Activated CD4-positive, alpha-beta T cell treated with anti-CD3 and anti-CD28 coated beads for 24 hours (primary cell): ENCODE measurements around the gene TMEM240.
"Not testable (repeated sequence)": the region's sequence is repeated elsewhere in the genome, so short reads cannot be mapped to it uniquely, and the experiment has no call there.

Experiments
- DNase-seq, 2 donors: peaks; one replicate each; pipeline ENCODE4 v3.0.0-alpha.2; 2020; ENCODE audit warnings: low read depth in 2 of 2

The TMEM240 gene

GRCh38 chr1:1524750-1525383, 15.6 kb downstream of the TMEM240 start:
- DNase-seq, result not testable (repeated sequence)

- DNase-seq, result not testable (repeated sequence)
These were observed 16.8 kb downstream of the TMEM240 start for GRCh38 chr1:1523651-1524050.

GRCh38 chr1:1523226-1523625, 17.2 kb downstream of the TMEM240 start:
- DNase-seq, result not testable (repeated sequence)

GRCh38 chr1:1522536-1522935, 17.9 kb downstream of the TMEM240 start:
- DNase-seq, result not testable (repeated sequence)

GRCh38 chr1:1521331-1521730, 19.1 kb downstream of the TMEM240 start:
- no peak for DNase-seq

GRCh38 chr1:1519805-1520505, 20.5 kb downstream of the TMEM240 start:
- not testable (repeated sequence) for DNase-seq

GRCh38 chr1:1518621-1519007, 21.8 kb downstream of the TMEM240 start:
- DNase-seq, result not testable (repeated sequence)

GRCh38 chr1:1517973-1518620, 22.3 kb downstream of the TMEM240 start:
- DNase-seq, result no peak

DNA sequence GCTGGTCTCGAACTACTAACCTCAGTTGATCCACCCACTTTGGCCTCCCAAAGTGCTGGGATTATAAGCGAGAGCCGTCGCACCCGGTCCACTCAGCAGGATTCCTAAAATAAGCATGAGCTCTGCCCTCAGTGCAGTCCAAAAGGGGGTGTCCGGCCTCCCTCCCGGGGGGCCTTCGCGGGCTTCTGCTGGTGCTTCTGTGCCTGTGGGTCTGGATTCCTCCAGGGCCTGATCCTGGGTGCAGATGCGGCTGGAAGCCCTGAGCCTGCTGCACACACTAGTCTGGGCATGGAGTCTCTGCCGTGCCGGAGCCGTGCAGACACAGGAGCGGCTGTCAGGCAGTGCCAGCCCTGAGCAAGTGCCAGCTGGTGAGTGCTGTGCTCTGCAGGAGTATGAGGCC, 23.5 kb downstream of the TMEM240 start:
- DNase-seq, result not testable (repeated sequence)

DNA sequence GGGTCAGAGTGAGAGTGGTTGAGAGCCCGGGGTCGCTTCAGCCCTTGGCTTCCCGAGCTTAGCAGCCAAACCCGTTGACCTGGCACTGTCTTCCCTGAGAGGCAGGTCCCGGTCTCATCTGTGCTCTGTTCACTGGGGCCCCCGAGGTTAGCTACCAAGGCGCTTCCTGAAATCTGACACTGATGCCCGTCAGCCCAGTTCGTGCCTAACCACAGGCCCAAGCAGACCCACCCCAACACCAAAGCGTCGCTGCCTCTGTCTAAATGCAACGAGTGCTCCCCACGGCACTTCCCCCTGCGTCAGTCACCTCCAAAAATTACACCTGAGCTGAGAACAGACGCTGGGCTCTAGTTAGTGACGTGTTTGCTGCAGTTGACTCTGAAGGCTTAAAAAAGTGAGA, 26.0 kb downstream of the TMEM240 start:
- DNase-seq, result not testable (repeated sequence)

DNA sequence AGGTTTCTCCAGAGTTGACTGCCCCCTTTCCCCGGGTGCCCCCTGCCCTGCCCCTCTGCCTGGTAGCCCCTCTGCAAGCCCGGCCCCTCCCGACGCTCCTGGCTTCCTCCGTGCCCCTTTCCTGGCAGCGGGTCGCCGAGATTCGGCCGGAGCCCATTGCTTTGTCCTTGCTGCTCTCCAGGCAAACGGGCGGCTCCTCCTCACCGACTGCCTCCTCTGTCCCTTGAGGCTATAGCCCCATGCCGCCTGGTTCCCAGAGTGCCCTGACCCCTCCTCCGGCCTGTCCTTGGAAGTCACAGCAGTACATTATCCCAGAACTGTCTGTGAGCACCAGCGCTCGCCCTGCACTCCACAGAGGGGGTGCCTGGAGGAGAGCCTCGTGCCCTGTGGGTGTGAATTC, 26.7 kb downstream of the TMEM240 start:
- not testable (repeated sequence) for DNase-seq

- not testable (repeated sequence) for DNase-seq
These were observed 28.0 kb downstream of the TMEM240 start for GRCh38 chr1:1512425-1512824.

DNA sequence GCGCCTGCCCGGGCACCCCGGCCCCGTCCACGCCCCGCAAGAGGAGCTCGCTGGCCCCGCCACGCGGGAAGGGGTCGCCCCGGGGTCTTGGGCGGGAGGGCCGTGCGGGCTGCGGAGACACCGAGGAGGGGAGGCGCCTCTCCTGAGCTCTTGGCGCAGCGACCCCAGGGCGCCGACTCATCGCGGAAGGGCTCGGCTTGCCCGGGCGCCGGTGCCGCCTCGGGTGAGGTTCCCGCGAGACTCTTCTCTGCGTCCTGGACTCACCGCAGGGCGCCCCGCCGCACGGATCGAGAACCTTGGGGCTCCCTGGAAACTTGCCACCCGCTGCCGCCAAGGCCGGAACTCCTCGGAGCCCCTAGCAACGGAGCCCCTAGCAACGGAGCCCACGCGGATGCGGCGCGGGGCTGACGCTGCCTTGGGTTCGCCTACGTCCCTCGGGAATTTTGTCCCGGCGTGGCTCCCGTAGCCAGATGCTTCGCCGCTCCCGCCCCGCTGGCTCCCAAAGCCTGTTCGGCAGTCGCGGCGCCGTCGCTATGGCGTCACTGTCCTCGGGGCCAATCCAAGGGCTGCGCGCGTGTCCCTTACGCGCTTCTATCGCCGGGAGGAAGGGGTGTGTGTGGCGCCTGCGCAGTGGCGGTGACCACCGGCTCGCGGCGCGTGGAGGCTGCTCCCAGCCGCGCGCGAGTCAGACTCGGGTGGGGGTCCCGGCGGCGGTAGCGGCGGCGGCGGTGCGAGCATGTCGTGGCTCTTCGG, 28.7 kb downstream of the TMEM240 start, which contains the start of gene ATAD3A:
Gene ATAD3A, plus strand, starts transcription at position 630 of the 753 bp plus-strand sequence. Its CDS starts 107 bp downstream, at position 737.
- peak; percentile 90 to 96 for DNase-seq

DNA sequence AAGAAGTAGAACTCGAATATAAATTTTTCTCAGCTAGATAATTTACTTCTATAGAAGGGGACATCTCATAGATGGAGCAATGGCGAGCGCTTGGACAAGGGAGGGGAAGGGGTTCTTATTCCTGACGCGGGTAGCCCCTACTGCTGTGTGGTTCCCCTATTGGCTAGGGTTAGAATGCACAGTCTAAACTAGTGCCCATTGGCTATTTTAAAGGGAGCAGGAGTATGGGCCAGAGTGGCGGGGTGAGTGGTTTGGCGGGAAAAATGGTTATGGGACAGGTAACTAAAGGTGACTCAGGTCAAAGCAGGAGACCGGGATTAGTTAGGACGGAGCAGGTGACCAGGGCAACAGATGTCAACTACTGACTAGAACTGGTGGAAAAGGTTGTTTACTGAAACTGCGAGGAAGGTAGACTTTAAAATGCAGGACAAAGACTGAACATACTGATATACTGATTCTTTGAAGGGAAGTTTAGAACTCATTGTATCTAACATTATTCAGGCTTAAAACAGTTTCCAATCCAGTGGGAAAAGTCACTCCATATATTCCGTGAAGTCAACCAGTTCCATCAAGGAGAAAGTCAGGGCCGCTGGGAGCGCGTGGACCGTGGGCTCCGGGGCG, 29.4 kb downstream of the TMEM240 start:
- no peak for DNase-seq

GRCh38 chr1:1509465-1509850, 31.0 kb downstream of the TMEM240 start:
- not testable (repeated sequence) for DNase-seq

GRCh38 chr1:1508775-1509464, 31.5 kb downstream of the TMEM240 start:
- DNase-seq, result not testable (repeated sequence)

DNA sequence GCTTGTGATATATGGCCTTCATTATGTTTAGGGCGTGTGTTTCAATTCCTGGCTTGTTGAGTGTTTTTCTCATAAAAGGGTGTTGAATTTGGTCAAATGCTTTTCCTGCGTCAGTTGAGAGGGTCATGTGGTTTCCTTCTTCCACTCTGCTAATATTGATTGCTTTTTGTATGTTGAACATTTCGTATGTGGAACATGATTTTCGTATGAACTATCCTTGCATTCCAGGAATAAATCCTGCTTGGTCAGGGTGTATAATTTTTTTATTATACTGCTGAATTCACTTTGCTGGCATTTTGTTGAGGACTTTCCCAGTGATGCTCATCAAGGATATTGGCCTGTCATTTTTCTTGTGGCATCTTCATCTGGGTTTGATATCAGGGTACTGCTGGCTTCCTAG, 33.1 kb downstream of the TMEM240 start:
- no peak for DNase-seq

GRCh38 chr1:1505801-1506200, 34.6 kb downstream of the TMEM240 start:
- DNase-seq, result not testable (repeated sequence)

- not testable (repeated sequence) for DNase-seq
These were observed 35.0 kb downstream of the TMEM240 start for GRCh38 chr1:1505366-1505798.

DNA sequence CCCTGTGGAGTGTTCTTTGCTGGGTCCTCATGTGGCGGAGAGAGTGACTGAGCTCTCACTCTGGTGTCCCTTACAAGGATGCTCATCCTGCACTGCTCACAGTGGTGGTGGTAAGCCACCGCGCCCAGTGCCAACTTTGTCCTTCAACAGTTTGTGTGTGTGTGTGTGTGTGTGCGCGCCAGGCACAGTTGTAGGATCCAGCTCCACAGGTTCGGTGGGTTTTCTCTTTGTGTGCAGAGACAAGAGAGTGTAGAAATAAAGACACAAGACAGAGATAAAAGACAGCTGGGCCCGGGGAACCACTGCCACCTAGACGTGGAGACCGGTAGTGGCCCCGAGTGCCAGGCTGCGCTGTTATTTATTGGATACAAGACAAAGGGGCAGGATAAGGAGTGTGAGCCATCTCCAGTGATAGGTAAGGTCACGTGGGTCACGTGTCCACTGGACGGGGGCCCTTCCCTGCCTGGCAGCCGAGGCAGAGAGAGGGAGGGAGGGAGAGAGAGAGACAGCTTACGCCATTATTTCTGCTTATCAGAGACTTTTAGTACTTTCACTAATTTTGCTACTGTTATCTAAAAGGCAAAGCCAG, 35.6 kb downstream of the TMEM240 start:
- DNase-seq, result peak; percentile 40 to 65
